Left ventricle myocardium inferior (tissue), 1 donor: Measurements from ENCODE around the gene TMEM272. TPM values are rescaled to one million over a fixed set of nuclear protein-coding genes. Genes with fewer than 3 reads are reported as not detected.
A peak's percentile ranks its signal among the peaks of the same experiment; 100 is the strongest.

Source experiments
- DNase-seq: peaks from one replicate; pipeline ENCODE4 v3.0.0-alpha.2; 2020
- H3K27ac ChIP-seq: fragments of 200-600 bp; replicated peaks from 2 replicates; pipeline ENCODE4 v1.8.0; 2021
- H3K27me3 ChIP-seq: fragments of 200-600 bp; 2 replicates; pipeline ENCODE4 v1.8.0; 2021; ENCODE audit warnings: low read depth
- H3K36me3 ChIP-seq: fragments of 200-600 bp; 2 replicates; pipeline ENCODE4 v1.8.0; 2021
- H3K4me1 ChIP-seq: fragments of 200-600 bp; 2 replicates; pipeline ENCODE4 v1.8.0; 2021
- H3K4me3 ChIP-seq: fragments of 200-600 bp; 2 replicates; pipeline ENCODE4 v1.8.0; 2021; ENCODE audit warnings: mild to moderate bottlenecking, moderate library complexity
- H3K9me3 ChIP-seq: fragments of 200-600 bp; replicated peaks from 2 replicates; pipeline ENCODE4 v1.8.0; 2021
- intact Hi-C: fragments of 100-400 bp; cut with micrococcal nuclease; formaldehyde crosslinking; loops from one replicate; pipeline ENCODE4 v1.11.0; 2022
- total RNA-seq: library from RNA; stranded (reverse); fragmentation: NEBNext Ultra II Directional; extraction: Animal tissue kit (Norgen Biotek cat#: 25700); gene quantifications from one replicate; pipeline ENCODE4 v1.2.1, GENCODE V29; 2021
- TF ChIP-seq, protein P1 (sequence below): fragments of 200-600 bp; IDR thresholded peaks from 2 replicates; pipeline ENCODE4 v1.8.0; 2021; ENCODE audit warnings: antibody characterized with exemption, mild to moderate bottlenecking, borderline replicate concordance
- donor health status: DM: no; HTN: yes; CAD: no; lungs with severe emphysema.

Gene TMEM272
- total RNA-seq, 1 donor from 2014 or later, result 0.30 TPM

DNA sequence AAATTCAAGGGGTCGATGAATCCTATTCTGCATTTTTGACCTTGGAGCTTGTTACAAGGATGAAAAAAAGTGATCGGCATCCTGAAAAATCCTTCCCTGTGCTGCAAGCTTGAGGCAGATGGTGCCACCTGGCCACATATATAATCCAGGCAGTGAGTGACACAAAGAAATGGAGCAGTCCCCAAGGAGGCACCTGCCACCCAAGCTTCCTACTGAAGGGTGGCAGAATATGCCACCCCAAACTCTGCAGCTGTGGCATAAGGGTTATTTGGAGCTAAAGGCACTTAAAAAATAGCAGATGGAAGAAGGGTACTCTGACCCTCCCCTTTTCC lies 15.4 kb downstream of the TMEM272 start:
- Histone ChIP-seq H3K36me3 (no peaks in the 10 kb centered on the region), H3K4me1 (peaks cover 50% of the 10 kb centered on the region), H3K4me3 (no peak overlapping the region), H3K27ac (no peak overlapping the region), H3K27me3 (no peaks in the 10 kb centered on the region), H3K9me3 (no peaks in the 10 kb centered on the region)
- intact Hi-C loops, result no loop called here
- TF ChIP-seq, protein P1, sequence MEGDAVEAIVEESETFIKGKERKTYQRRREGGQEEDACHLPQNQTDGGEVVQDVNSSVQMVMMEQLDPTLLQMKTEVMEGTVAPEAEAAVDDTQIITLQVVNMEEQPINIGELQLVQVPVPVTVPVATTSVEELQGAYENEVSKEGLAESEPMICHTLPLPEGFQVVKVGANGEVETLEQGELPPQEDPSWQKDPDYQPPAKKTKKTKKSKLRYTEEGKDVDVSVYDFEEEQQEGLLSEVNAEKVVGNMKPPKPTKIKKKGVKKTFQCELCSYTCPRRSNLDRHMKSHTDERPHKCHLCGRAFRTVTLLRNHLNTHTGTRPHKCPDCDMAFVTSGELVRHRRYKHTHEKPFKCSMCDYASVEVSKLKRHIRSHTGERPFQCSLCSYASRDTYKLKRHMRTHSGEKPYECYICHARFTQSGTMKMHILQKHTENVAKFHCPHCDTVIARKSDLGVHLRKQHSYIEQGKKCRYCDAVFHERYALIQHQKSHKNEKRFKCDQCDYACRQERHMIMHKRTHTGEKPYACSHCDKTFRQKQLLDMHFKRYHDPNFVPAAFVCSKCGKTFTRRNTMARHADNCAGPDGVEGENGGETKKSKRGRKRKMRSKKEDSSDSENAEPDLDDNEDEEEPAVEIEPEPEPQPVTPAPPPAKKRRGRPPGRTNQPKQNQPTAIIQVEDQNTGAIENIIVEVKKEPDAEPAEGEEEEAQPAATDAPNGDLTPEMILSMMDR, result no peak
- no peak for DNase-seq

DNA sequence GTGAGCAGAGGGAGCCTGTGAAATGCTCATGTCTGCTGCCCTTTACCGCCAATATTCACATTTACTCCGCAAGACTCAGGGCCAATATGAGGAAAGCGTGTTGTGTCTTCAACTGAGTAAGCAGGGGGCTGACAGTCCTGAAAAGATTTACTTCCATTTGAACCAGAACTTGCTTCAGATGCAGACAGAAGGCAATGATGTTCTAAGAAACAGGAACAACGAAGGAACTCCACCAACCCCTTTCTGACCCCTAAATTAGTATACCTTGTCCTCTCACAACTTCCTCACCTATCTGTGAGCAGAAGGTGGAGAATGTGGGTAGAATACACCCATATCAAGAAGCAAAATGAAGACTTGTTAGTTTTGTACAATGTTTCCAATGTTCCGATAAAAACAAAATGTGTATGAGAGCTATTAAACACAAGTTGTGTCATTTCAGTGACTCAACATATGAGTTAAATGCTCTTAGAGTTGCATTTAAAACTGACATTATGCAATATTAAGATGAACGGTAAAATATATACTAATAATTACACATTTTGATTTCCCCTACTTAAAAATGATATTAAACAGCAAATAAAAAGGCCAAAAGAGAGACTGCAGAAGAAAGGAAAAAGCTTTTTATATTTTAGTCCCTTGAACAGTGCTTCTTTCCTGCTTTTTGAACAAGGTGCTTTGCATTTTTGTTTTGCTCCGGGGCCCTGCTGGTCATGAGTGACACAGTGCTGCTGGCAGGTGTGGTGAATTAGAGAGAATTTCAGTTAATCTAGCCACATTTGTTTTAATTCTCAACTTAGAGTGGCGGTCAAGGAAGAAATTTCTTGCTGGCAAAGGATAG lies 16.0 kb downstream of the TMEM272 start:
- intact Hi-C loops, result no loop called here
- Histone ChIP-seq H3K4me3 (no peak overlapping the region), H3K27ac (no peak overlapping the region), H3K4me1 (peaks cover 56% of the 10 kb centered on the region), H3K9me3 (no peaks in the 10 kb centered on the region), H3K27me3 (no peaks in the 10 kb centered on the region), H3K36me3 (no peaks in the 10 kb centered on the region)
- DNase-seq, result no peak
- TF ChIP-seq, protein P1, result no peak

DNA sequence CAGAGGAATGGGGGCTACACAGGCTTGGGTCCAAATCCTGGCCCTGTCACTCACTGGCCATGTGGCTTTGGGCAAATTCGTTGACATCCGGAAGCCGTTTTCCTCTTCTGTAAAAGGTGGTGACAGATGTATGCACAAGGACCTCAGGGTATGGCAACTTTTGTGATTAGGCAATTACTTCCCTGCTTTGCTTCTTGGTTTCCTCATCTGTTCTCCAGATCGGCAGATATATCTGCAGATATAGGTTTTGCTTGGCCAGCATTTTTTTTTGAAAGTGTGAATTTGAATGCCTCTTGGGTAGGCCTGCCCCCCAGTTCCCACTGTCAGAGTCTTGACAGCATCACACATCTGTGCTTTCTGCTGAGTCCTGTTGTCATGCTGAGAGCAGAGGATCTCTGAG lies 17.7 kb downstream of the TMEM272 start:
- H3K9me3 ChIP-seq, result no peaks in the 10 kb centered on the region
- DNase-seq, result no peak
- H3K27me3 ChIP-seq, result no peaks in the 10 kb centered on the region
- H3K27ac ChIP-seq, result peak overlapping the region; percentile 73
- TF ChIP-seq, protein P1, result no peak
- H3K4me3 ChIP-seq, result no peak overlapping the region
- peaks cover 65% of the 10 kb centered on the region for H3K4me1 ChIP-seq
- no peaks in the 10 kb centered on the region for H3K36me3 ChIP-seq
- intact Hi-C loops, result no loop called here

DNA sequence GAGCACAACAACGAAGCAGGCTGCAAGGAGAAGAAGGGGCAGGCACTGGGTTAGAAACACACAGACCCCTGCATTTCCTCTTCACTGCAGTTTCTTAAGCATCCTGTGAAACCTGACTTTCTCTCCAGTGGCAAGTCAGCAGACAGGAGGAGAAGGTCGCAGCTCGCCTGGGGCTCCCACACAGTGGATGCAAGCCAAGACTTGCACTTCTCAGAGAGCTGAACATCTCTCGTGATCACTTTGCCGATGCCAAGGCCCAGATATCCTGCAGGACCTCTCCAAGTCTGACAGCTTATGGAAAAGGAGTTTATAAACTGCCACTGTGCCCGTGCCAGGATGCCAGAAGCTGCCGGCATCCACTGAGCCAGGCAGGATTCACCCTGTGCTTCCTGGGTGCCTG lies 18.4 kb downstream of the TMEM272 start:
- Histone ChIP-seq H3K27ac (peak overlapping the region; percentile 73), H3K9me3 (no peaks in the 10 kb centered on the region), H3K4me3 (peak overlapping the region; percentile 29), H3K27me3 (no peaks in the 10 kb centered on the region), H3K4me1 (peaks cover 65% of the 10 kb centered on the region), H3K36me3 (no peaks in the 10 kb centered on the region)
- peak; percentile 71 for DNase-seq
- intact Hi-C loops, result no loop called here
- TF ChIP-seq, protein P1, result no peak

DNA sequence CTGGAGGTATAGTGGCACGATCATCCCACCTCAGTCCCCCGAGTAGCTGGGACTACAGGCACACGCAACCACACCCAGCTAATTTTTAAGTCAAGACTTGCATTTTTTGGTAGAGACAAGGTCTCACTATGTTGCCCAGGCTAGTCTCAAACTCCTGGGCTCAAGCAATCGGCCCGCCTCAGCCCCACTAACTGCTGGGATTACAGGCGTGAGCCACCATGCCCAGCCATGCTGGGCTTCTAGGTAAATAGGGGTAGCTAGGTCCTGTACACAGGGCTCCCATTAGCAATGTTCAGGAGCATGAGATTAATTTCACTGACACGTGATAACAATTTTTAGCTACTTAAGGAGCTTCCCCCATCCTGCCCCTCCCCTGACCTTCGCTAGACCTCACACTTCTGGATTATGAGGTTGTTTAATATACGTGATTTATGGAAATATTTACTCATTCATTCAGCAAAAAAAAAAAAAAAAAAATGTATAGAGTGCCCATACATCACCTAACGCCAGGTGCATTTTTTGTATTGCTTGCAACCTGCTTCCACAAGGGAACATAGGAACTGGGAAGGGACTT lies 19.2 kb downstream of the TMEM272 start:
- Histone ChIP-seq H3K4me1 (peaks cover 64% of the 10 kb centered on the region), H3K9me3 (no peaks in the 10 kb centered on the region), H3K27me3 (no peaks in the 10 kb centered on the region), H3K27ac (peak overlapping the region; percentile 73), H3K36me3 (no peaks in the 10 kb centered on the region), H3K4me3 (no peak overlapping the region)
- no peak for DNase-seq
- TF ChIP-seq, protein P1, result no peak
- intact Hi-C loops, result no loop called here
